NCI-H82 treated with DMSO at 0.1 percent for 48 hours (cell line): Measurements from ENCODE around the gene WSB1.
"Not testable (repeated sequence)": the region's sequence is repeated elsewhere in the genome, so short reads cannot be mapped to it uniquely, and the experiment has no call there.

Source experiments
- DNase-seq: peaks from one replicate; lab custom pipeline; 2025; ENCODE audit not compliant: unreplicated experiment; lab: John Stamatoyannopoulos, UW

Gene WSB1

DNA sequence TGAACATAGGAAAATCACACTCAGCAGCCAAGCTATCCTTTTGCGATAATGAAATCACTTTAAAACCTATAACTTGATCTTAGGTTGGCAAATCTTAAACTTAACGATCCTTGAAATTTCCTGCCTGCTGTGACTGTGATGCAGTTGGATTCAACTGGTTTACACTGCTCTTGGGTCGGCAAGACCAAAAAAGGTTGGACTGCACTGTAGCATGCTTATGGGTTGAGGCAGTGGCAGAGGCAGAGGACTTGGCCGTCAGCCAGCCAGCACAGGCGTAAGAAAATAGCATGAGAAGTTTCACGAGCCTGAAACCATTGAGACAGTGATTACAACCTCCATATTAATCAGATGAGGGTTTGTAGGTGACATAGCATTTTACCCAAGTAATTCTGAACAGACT is 21.4 kb downstream of the WSB1 start:
- peak; percentile 38 for DNase-seq

DNA sequence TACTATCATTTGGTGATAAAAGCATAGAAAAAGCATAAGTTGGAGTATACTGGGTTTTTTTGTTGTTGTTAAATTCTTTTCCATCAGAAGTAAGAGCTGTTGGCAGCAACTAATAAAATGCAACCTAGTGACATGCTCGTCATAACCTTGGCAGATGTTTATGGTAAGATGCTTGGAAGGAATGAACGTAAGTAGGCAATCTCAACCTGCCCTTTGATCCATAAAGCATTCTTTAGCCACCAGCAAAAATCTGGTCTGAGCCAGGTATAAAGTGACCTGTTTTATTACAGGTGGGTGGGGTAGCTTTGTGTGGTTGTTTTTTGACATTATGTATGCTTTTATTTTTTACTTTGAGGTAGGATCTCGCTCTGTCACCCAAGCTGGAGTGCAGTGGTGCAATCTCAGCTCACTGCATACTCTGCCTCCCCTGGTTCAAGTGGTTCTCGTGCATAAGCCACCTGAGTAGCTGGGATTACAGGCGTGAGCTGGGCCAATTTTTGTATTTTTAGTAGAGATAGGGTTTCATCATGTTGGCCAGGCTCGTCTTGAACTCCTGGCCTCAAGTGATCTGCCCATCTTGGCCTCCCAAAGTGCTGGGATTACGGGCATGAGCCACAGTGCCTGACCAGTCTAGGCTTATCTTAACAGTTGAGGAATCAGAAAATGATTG is 22.0 kb downstream of the WSB1 start:
- no peak for DNase-seq

DNA sequence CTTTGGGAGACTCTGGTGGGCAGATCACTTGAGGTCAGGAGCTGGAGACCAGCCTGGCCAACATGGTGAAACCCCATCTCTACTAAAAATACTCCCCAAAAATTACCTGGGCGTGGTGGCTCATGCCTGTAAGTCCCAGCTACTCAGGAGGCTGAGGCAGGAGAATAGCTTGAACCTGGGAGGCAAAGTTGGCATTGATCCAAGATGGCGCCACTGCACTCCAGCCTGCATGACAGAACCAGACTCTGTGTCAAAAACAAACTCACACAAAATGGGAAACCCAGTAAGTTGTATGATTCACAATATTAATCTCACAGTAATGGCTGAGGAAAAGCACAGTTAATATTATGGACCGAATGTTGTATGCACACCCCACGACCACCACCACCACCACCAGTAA is 24.3 kb downstream of the WSB1 start:
- DNase-seq, result no peak

DNA sequence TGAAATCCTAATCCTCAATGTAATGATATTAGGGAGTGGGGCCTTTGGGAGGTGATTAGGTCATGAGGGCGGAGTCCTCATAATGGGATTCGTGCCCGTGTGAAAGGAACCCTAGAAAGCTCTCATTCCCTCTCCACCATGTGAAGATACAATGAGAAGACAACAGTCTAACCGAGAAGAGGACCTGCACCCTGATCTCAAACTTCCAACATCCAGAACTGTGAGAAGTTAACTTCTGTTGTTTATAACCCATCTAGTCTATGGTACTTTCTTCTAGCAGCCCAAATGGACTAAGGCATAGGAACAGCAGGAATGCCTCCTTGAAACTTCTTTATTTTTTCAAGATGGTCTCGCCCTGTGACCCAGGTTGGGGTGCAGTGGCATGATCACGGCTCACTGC is 24.7 kb downstream of the WSB1 start:
- DNase-seq, result peak; percentile 87

DNA sequence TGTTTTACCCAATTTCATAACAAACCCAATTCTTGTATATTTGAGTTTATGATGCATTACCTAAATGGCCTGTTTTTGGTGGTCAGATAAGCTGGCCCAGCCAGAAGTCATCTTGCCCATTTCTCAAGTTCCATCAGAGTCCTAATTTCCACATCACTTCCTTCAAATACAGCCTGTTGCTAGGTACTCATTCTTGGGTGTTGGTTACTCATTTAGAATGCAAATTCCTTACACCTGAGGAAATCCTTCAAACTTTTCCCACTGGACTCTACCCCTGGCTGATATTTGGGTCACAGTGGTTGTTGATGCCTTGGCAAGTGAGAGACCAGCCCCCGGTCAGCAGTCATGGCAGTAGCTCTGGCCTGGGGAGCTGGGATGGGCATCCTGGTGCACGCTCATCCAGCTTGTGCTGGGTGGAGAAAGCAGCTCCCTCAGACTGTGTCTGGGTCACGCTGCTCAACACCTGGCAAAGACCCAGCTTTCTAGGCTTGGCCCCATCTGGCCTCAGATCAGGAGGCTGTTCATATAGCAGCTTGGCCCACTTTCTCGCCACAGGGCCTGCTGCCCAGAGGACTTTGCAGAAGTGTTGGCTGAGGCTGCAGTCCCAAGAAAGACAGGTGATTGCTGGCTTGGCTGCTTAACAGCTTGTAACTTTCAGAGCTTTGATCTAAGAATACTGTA is 25.8 kb downstream of the WSB1 start:
- peak; percentile 96 for DNase-seq

DNA sequence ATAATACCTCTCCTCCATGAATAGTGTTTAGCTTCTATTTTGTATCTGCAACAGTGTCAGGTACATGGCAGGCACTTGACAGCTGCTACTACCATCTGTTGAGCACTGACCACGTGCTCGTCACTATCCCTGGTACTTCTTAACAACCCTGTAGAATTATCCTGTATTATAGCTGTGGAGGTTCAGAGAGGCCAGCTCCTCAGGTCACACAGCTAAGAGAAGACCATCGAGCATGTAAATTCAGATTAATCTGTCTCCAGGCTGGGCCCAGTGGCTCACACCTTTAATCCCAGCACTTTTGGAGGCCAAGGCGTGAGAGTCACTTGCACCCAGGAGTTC is 26.3 kb downstream of the WSB1 start:
- DNase-seq, result peak; percentile 98

DNA sequence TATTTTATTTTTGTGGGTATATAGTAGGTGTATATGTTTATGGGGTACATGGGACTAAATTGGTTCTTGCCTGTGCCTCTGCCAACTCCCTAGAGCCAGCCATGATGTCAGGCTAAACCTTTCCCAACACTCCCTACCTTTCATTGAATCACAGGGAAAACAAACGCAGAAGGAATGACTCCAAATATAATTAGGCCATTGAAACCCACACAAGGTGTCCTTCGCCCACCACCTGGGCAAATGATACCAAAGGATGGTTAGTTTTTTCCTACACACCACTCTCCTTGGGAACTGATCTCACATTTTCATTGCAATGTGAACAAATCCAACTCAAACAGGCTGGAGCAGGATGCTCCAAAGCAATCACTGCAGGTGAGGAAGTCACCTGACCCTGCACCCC is 27.5 kb downstream of the WSB1 start:
- no peak for DNase-seq

DNA sequence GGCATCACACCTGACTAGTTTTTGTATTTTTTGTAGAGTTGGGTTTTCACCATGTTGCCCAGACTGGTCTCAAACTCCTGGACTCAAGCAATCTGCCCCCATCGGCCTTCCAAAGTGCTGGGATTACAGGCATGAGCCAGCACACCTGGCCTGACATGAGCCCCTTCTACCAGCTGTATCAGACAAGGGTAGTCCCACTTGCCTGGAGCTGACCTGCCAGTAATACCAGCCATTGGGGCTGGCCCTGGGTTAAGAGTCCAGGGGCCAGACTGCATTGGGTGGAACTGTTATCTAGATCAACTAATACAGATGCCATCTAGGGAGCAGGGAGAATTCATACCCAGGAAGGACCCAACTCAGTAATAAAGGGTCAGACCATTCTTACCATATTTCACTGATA is 28.1 kb downstream of the WSB1 start:
- DNase-seq, result no peak

DNA sequence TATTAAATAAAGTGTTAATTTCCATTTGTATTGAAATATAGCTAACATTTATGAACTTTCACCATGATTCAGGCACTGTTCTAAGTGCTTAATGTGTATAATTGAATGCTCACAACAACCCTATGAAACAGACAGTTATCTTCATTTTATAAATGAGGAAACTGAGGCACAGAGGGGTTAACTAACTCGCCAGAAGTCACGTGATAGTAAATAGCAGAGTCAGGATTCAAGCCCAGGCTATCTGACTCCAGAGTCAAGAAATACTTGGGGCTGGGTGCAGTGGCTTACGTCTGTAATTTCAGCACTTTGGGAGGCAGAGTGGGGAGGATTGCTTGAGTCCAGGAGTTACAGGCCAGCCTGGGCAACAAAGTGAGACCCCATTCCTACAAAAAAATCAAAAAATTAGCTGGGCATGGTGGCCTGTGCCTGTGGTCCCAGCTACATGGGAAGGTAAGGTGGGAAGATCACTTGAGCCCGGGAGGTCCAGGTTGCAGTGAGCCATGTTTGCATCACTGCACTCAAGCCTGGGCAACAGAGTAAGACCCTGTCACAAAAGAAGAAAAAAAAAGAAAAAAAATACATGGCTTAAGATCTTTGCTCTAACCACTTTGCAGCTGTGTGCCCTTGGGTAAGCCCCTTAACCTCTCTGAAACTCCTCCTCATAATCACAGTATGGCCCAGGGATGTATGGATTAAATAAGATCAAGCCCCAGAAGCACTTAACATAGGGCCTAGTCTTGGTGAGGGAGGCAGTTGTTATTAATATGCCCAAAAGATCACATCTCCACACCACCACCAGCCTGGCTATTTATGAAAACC is 29.0 kb downstream of the WSB1 start:
- peak; percentile 27 for DNase-seq

DNA sequence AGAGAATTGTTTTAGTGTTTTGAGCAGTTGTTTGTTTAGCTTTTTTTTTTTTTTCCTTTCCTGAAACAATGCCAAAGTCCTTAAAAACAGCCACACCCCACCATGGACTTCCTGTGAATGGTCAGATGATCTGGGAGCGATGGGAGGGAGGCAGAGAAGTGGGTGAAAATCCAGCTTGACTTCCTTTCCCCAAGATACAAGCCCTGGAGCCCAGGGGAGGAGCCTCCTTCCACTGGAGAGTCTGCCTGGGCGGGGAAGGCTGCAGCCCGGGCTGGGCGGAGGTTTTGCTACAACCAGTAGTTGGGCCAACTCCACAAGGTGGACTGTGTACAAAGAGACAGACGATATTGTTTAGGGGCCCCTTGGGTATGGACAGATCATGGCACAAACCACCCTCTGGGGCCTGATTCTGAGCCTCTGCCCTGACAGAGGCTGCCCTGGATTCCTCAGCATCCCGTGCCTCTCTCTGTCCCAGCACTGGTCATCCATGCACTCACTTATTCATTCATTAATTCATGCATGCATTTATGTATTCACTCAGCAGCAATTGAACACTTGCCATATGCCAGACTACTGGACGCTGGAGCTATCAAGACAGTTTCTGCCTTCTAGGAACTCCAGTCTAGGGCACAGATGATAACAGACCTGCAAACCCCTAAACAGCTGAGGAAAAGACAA is 29.8 kb downstream of the WSB1 start:
- no peak for DNase-seq

DNA sequence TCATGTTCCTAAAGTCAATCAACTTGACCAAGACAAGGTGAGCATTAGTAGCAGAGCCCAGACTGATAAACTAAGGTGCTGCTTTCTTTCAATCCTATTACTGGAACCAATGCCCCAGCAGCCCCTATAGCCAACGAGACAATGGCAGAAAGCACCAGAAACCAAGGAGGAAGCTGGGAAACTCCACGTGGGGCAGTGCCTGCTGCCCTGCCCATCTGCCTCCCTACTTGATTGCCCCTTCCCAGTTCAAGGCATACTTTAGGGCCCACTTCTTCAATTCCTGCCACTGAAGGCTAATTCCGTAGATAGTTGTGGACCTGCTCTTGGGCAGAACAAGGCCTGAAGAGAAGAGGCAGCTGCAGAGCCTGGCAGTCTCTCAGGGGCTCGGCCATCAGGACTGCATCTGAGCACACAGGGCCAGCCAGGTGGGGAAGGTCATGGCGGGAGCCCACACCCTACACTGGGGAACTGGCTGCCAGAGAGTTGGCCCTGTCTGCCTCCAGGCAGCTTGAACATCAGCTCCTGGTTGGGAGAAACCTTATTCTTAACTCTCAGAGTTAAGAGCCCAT is 30.9 kb downstream of the WSB1 start:
- DNase-seq, result no peak

DNA sequence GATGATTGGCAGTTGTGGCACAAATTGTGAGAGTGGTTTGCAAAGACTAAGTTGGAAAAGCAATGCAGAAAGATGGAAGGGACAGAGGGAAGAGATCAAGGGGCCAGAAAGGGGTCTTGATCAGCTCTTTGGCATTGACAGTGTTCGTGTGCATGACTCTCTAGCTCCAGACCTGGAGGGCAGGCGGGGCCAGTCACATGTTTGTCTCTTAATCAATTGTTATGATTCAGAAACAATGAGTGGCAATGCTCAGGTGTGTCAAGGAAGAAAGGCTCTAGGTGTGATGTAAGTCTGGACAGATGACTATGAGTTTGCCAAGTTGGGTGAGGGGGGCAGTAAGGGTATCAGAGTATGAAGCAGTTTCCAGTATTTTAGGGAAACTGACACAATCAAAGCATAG is 32.1 kb downstream of the WSB1 start:
- DNase-seq, result no peak

DNA sequence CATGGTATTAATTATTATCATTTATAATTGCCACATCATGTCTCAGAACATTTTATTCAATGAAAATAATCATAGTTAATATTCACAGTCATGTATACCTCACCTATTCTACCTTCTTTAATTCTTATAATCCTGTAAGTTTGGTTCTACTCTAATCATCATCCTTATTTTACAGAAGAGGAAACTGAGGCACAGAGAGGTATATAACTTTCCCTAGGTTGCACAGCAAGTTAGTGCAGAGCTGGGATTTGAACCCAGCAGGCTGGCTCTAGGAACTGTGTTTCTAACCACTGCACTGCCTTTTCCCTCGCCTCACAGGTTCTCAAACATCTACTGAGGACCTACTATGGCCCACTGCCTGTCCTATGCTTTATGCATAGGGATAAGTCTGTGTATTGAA is 32.7 kb downstream of the WSB1 start:
- no peak for DNase-seq

DNA sequence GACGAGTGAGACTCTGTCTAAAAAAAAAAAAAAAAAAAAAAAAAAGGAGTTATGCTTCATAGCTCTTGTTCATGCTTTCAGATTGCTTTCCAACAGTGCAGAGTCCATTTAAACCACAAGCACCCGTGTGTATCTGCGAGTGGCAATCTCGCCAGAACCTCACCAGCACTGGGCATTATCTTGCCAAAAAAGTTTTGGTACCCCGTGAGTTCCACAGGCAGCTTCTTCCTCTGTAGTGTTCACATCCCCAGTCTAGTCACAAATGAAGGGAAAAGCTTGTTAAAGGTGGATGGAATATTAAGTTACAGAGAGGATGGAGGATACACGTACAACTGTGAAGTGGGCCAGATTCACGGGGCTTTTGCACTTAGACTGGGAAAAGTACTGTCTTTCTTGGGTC is 33.5 kb downstream of the WSB1 start:
- DNase-seq, result no peak

DNA sequence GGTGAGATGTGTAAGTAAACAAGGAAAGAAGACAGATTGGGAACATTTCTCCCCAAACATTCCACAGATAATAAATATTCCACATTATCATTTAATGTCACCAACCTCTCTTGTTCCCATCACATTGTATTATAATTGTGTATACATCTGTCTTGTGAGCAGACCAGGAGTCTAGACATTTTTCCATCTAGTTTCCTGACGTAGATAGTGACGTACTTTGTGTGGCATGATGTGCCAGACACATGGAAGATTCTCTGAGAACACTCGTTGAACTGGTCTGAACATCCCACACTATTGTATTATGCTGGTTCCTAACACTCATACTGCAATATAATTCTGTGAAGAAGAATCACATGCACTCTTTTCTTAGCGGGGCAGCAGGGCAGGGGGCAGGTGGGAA is 34.0 kb downstream of the WSB1 start:
- DNase-seq, result no peak

DNA sequence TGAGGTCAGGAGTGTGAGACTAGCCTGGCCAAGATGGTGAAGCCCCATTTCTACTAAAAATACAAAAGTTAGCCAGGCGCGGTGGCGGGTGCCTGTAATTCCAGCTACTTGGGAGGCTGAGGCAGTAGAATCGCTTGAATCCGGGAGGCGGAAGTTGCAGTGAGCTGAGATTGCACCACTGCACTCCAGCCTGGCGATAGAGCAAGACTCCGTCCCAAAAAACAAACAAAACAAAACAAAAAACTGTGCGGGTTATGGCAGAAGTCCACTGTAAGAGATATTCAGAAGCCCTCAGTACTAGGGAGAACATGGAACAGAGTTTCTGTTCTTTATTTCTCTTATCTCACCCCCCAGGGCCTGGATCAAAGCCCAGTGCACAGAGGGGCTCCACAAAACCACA is 34.8 kb downstream of the WSB1 start:
- not testable (repeated sequence) for DNase-seq

DNA sequence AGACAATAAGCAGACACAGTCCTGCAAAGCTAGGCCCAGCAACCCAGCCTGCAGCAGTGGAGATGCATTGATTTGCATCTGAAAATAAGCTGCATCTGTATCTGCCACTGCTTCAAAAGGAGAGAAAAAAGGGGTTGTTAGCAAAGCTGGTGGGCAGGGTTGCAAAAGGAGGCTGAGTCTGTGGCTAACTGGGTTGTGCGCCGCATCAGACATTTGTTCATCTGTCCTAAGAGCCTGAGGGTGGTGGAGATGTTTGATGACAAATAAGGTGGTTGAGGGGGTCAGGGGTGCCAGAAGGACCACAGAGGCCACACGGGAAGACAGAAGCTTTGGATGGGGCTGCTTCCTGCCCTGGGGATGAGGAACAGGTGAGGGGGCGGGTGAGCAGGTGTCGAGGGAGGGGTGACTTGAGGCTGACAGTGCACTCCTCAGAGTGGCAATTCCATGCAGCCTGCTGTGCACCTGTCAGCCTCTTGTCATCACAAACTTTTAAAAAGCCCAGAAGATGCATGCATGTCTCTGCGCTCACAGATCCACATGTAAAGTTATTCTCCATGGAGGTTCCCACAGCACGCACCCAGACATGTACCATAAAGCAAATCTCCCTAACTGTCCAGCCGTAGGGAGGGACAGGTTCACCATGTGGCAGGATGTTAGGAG is 35.4 kb downstream of the WSB1 start:
- DNase-seq, result no peak

DNA sequence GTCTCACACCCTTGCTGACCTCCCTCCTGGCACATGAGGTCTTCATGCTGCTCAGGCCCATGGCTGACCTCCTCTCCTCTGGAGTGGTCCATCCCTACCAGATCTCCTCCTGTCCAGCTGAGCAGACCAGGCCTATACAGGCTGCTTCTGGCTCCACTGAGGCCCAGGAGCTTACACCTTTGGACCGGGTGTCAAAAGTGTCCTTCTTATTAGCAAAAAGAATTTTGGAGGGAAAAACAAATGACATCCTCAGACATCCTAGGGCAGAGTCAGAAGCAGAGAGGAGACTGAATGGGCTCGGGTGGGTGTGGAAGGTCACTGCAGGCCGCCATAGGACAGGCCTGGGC is 38.1 kb downstream of the WSB1 start:
- no peak for DNase-seq

DNA sequence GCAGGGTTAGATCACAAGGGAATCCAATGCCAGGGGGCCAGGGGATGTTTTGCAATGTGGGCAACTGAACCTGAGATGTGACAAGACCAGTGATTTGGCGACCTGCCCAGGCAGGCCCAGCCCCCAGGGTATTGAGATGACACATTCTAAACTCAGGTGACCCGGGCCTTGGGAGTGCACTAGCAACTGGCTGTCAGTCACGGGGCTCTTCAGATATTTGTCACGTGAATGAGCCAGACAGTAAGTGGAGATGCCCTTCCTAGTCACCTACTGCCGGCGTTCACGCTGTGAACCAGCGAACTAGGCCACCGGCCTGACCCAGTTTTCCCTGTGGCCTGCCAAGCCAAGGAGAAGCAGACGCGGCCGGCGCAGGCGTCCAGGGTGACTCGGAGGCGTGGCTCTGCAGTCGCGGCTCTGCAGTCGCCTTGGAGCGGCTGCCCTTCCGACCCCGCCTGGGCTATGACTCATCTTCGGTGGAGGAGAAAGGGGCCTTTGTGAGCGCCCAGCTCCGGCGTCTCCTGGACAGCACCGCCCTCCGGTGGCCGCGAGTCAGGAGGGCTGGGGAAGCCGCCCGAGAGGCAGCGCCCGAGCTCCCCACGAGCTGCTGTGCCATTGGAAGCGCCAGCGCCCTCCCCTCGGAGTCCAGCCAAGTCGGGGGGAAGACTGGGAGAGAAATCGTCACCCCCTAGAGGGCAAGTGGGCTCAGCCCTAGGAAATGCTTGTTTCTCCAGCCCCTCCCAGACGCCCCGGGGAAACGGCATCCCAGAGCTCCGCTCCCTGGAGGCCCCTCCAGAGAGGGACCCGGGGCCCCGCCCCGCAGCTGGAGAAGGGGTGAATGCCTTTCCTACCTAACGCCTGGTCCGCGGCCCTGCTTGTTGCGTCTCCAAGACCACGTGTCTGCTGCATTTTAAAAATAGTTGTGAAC is 38.8 kb downstream of the WSB1 start:
- peak; percentile 89 for DNase-seq

DNA sequence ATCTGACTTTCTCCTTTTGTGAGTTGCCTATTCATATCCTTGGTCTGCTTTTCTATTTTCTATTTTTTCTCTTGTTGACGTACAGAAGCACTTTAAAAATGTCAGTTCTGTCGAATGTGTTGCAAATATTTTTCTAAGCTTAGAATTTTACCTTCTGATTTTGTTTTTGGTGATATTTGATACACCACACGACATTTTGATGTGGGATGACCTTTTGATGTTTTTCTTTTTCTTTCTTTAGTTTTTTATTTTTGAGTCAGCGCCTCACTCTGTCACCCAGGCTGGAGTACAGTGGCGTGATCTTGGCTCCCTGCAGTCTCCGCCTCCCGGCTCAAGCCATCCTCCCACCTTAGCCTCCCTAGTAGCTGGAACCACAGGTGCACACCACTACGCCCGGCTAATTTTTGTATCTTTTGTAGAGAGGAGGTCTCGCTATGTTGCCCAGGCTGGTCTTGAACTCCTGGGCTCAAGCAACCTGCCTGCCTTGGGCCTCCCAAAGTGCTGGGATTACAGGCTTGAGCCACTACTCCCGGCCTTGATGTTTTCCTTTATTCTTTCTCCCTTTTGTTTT is 39.6 kb downstream of the WSB1 start:
- DNase-seq, result no peak
